Measurements from ENCODE around the gene DLX4.

Gene DLX4

GRCh38 chr17:49930880-49931279, 38.1 kb upstream of the DLX4 start:
- Histone ChIP-seq H3K27me3 (ENCODE audit: control insufficient read depth in 5 of 5, insufficient read depth in 4 of 5, low read length in 5 of 5) (peaks cover 0 to 21% (median 3%) of the 10 kb centered on the region in 5 donors), H3K9ac (ENCODE audit: low read length in 5 of 5) (no peak overlapping the region), H3K27ac (ENCODE audit: low read depth, low read length) (no peak overlapping the region), H3K9me3 (ENCODE audit: control insufficient read depth in 5 of 5, low read length in 5 of 5) (no peaks in the 10 kb centered on the region), H3K4me3 (ENCODE audit: low read depth in 1 of 5, low read length in 5 of 5) (no peak overlapping the region), H3K36me3 (ENCODE audit: control insufficient read depth in 5 of 5, insufficient read depth in 5 of 5, low read length in 5 of 5) (no peaks in the 10 kb centered on the region), H3K4me1 (ENCODE audit: control insufficient read depth in 5 of 5, insufficient read depth in 5 of 5, low read length in 5 of 5) (peaks cover 4 to 29% (median 27%) of the 10 kb centered on the region in 5 donors)

GRCh38 chr17:49931416-49932137, 37.4 kb upstream of the DLX4 start:
- Histone ChIP-seq H3K36me3 (ENCODE audit: control insufficient read depth in 5 of 5, insufficient read depth in 5 of 5, low read length in 5 of 5) (no peaks in the 10 kb centered on the region), H3K27me3 (ENCODE audit: control insufficient read depth in 5 of 5, insufficient read depth in 4 of 5, low read length in 5 of 5) (peaks cover 0 to 23% (median 3%) of the 10 kb centered on the region in 5 donors), H3K4me3 (ENCODE audit: low read depth in 1 of 5, low read length in 5 of 5) (no peak overlapping the region), H3K4me1 (ENCODE audit: control insufficient read depth in 5 of 5, insufficient read depth in 5 of 5, low read length in 5 of 5) (peaks cover 4 to 22% (median 20%) of the 10 kb centered on the region in 5 donors), H3K27ac (ENCODE audit: low read depth, low read length) (no peak overlapping the region), H3K9me3 (ENCODE audit: control insufficient read depth in 5 of 5, low read length in 5 of 5) (no peaks in the 10 kb centered on the region), H3K9ac (ENCODE audit: low read length in 5 of 5) (no peak overlapping the region)

GRCh38 chr17:49932138-49932723, 36.8 kb upstream of the DLX4 start:
- Histone ChIP-seq H3K27me3 (ENCODE audit: control insufficient read depth in 5 of 5, insufficient read depth in 4 of 5, low read length in 5 of 5) (peaks cover 0 to 23% (median 3%) of the 10 kb centered on the region in 5 donors), H3K4me1 (ENCODE audit: control insufficient read depth in 5 of 5, insufficient read depth in 5 of 5, low read length in 5 of 5) (peaks cover 0 to 15% (median 13%) of the 10 kb centered on the region in 5 donors), H3K27ac (ENCODE audit: low read depth, low read length) (no peak overlapping the region), H3K9ac (ENCODE audit: low read length in 5 of 5) (no peak overlapping the region), H3K36me3 (ENCODE audit: control insufficient read depth in 5 of 5, insufficient read depth in 5 of 5, low read length in 5 of 5) (no peaks in the 10 kb centered on the region), H3K9me3 (ENCODE audit: control insufficient read depth in 5 of 5, low read length in 5 of 5) (no peaks in the 10 kb centered on the region), H3K4me3 (ENCODE audit: low read depth in 1 of 5, low read length in 5 of 5) (no peak overlapping the region)

GRCh38 chr17:49932901-49933300, 36.1 kb upstream of the DLX4 start:
- Histone ChIP-seq H3K9ac (ENCODE audit: low read length in 5 of 5) (no peak overlapping the region), H3K9me3 (ENCODE audit: control insufficient read depth in 5 of 5, low read length in 5 of 5) (no peaks in the 10 kb centered on the region), H3K4me1 (ENCODE audit: control insufficient read depth in 5 of 5, insufficient read depth in 5 of 5, low read length in 5 of 5) (peaks cover 0 to 8% (median 7%) of the 10 kb centered on the region in 5 donors), H3K27ac (ENCODE audit: low read depth, low read length) (no peak overlapping the region), H3K4me3 (ENCODE audit: low read depth in 1 of 5, low read length in 5 of 5) (no peak overlapping the region), H3K36me3 (ENCODE audit: control insufficient read depth in 5 of 5, insufficient read depth in 5 of 5, low read length in 5 of 5) (no peaks in the 10 kb centered on the region), H3K27me3 (ENCODE audit: control insufficient read depth in 5 of 5, insufficient read depth in 4 of 5, low read length in 5 of 5) (peaks cover 0 to 23% (median 3%) of the 10 kb centered on the region in 5 donors)

- H3K4me1 ChIP-seq (ENCODE audit: control insufficient read depth in 5 of 5, insufficient read depth in 5 of 5, low read length in 5 of 5) = no peaks in the 10 kb centered on the region
- no peak overlapping the region for H3K27ac ChIP-seq (ENCODE audit: low read depth, low read length)
- H3K9me3 ChIP-seq (ENCODE audit: control insufficient read depth in 5 of 5, low read length in 5 of 5) = no peaks in the 10 kb centered on the region
- no peak overlapping the region for H3K4me3 ChIP-seq (ENCODE audit: low read depth in 1 of 5, low read length in 5 of 5)
- no peak overlapping the region for H3K9ac ChIP-seq (ENCODE audit: low read length in 5 of 5)
- no peaks in the 10 kb centered on the region for H3K36me3 ChIP-seq (ENCODE audit: control insufficient read depth in 5 of 5, insufficient read depth in 5 of 5, low read length in 5 of 5)
- peaks cover 3 to 28% (median 5%) of the 10 kb centered on the region in 5 donors for H3K27me3 ChIP-seq (ENCODE audit: control insufficient read depth in 5 of 5, insufficient read depth in 4 of 5, low read length in 5 of 5)
Measured at GRCh38 chr17:49935526-49936210, 33.3 kb upstream of the DLX4 start.

GRCh38 chr17:49936386-49936785, 32.6 kb upstream of the DLX4 start:
- Histone ChIP-seq H3K4me3 (ENCODE audit: low read depth in 1 of 5, low read length in 5 of 5) (no peak overlapping the region), H3K4me1 (ENCODE audit: control insufficient read depth in 5 of 5, insufficient read depth in 5 of 5, low read length in 5 of 5) (no peaks in the 10 kb centered on the region), H3K36me3 (ENCODE audit: control insufficient read depth in 5 of 5, insufficient read depth in 5 of 5, low read length in 5 of 5) (no peaks in the 10 kb centered on the region), H3K27ac (ENCODE audit: low read depth, low read length) (no peak overlapping the region), H3K9ac (ENCODE audit: low read length in 5 of 5) (no peak overlapping the region), H3K27me3 (ENCODE audit: control insufficient read depth in 5 of 5, insufficient read depth in 4 of 5, low read length in 5 of 5) (peaks cover 3 to 26% (median 10%) of the 10 kb centered on the region in 5 donors), H3K9me3 (ENCODE audit: control insufficient read depth in 5 of 5, low read length in 5 of 5) (no peaks in the 10 kb centered on the region)

GRCh38 chr17:49939318-49939717, 29.7 kb upstream of the DLX4 start:
- Histone ChIP-seq H3K36me3 (ENCODE audit: control insufficient read depth in 5 of 5, insufficient read depth in 5 of 5, low read length in 5 of 5) (no peaks in the 10 kb centered on the region), H3K27ac (ENCODE audit: low read depth, low read length) (no peak overlapping the region), H3K4me3 (ENCODE audit: low read depth in 1 of 5, low read length in 5 of 5) (no peak overlapping the region), H3K4me1 (ENCODE audit: control insufficient read depth in 5 of 5, insufficient read depth in 5 of 5, low read length in 5 of 5) (no peaks in the 10 kb centered on the region), H3K9ac (ENCODE audit: low read length in 5 of 5) (no peak overlapping the region), H3K27me3 (ENCODE audit: control insufficient read depth in 5 of 5, insufficient read depth in 4 of 5, low read length in 5 of 5) (peaks cover 8 to 28% (median 17%) of the 10 kb centered on the region in 5 donors), H3K9me3 (ENCODE audit: control insufficient read depth in 5 of 5, low read length in 5 of 5) (no peaks in the 10 kb centered on the region)

- Histone ChIP-seq H3K27ac (ENCODE audit: low read depth, low read length) (no peak overlapping the region), H3K9ac (ENCODE audit: low read length in 5 of 5) (no peak overlapping the region), H3K4me1 (ENCODE audit: control insufficient read depth in 5 of 5, insufficient read depth in 5 of 5, low read length in 5 of 5) (no peaks in the 10 kb centered on the region), H3K36me3 (ENCODE audit: control insufficient read depth in 5 of 5, insufficient read depth in 5 of 5, low read length in 5 of 5) (no peaks in the 10 kb centered on the region), H3K4me3 (ENCODE audit: low read depth in 1 of 5, low read length in 5 of 5) (no peak overlapping the region), H3K9me3 (ENCODE audit: control insufficient read depth in 5 of 5, low read length in 5 of 5) (no peaks in the 10 kb centered on the region), H3K27me3 (ENCODE audit: control insufficient read depth in 5 of 5, insufficient read depth in 4 of 5, low read length in 5 of 5) (peaks cover 10 to 38% (median 27%) of the 10 kb centered on the region in 5 donors)
Measured at GRCh38 chr17:49941427-49941826, 27.6 kb upstream of the DLX4 start.

GRCh38 chr17:49942947-49943346, 26.0 kb upstream of the DLX4 start:
- Histone ChIP-seq H3K9me3 (ENCODE audit: control insufficient read depth in 5 of 5, low read length in 5 of 5) (no peaks in the 10 kb centered on the region), H3K27me3 (ENCODE audit: control insufficient read depth in 5 of 5, insufficient read depth in 4 of 5, low read length in 5 of 5) (peaks cover 13 to 39% (median 29%) of the 10 kb centered on the region in 5 donors), H3K27ac (ENCODE audit: low read depth, low read length) (no peak overlapping the region), H3K36me3 (ENCODE audit: control insufficient read depth in 5 of 5, insufficient read depth in 5 of 5, low read length in 5 of 5) (no peaks in the 10 kb centered on the region), H3K4me3 (ENCODE audit: low read depth in 1 of 5, low read length in 5 of 5) (no peak overlapping the region), H3K9ac (ENCODE audit: low read length in 5 of 5) (no peak overlapping the region), H3K4me1 (ENCODE audit: control insufficient read depth in 5 of 5, insufficient read depth in 5 of 5, low read length in 5 of 5) (no peaks in the 10 kb centered on the region)

GRCh38 chr17:49944273-49944870, 24.6 kb upstream of the DLX4 start:
- H3K4me3 ChIP-seq (ENCODE audit: low read depth in 1 of 5, low read length in 5 of 5) = no peak overlapping the region
- H3K36me3 ChIP-seq (ENCODE audit: control insufficient read depth in 5 of 5, insufficient read depth in 5 of 5, low read length in 5 of 5) = no peaks in the 10 kb centered on the region
- H3K4me1 ChIP-seq (ENCODE audit: control insufficient read depth in 5 of 5, insufficient read depth in 5 of 5, low read length in 5 of 5) = no peaks in the 10 kb centered on the region
- H3K27ac ChIP-seq (ENCODE audit: low read depth, low read length) = no peak overlapping the region
- no peak overlapping the region for H3K9ac ChIP-seq (ENCODE audit: low read length in 5 of 5)
- H3K27me3 ChIP-seq (ENCODE audit: control insufficient read depth in 5 of 5, insufficient read depth in 4 of 5, low read length in 5 of 5) = peaks cover 13 to 39% (median 29%) of the 10 kb centered on the region in 5 donors
- no peaks in the 10 kb centered on the region for H3K9me3 ChIP-seq (ENCODE audit: control insufficient read depth in 5 of 5, low read length in 5 of 5)

All from subcutaneous abdominal adipose tissue (tissue), 5 donors.